Stimulated activated CD8-positive, alpha-beta memory T cell treated with anti-CD3 and anti-CD28 coated beads, Interleukin-7, amount 100 ng/mL, for 4 hours (primary cell): ENCODE measurements around the gene POU2F1.

Experiments used
- DNase-seq, 2 donors: peaks; one replicate each; pipeline ENCODE4 v3.0.0-alpha.2; 2020; ENCODE audit warnings: low read depth in 2 of 2

Gene POU2F1

DNA sequence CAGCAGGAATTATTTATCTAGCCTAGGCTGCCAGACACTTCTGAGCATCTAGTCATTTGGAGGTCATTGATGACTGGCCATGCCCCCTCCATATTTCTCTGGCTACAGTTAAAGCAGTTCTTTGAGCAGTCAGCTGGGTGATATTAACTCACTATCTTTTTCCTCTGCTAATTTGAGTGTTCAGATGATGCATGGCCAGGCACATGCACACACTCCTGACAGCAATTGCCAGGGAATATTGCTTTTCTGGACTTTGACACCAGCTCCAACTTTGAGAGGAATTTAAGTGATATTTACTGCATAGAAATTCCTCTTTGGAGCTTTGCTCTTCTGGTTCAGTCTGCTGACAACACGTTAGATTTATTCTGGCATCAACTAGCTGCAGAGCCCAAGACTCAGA is 245.1 kb downstream of the POU2F1 start:
- DNase-seq = no peak

DNA sequence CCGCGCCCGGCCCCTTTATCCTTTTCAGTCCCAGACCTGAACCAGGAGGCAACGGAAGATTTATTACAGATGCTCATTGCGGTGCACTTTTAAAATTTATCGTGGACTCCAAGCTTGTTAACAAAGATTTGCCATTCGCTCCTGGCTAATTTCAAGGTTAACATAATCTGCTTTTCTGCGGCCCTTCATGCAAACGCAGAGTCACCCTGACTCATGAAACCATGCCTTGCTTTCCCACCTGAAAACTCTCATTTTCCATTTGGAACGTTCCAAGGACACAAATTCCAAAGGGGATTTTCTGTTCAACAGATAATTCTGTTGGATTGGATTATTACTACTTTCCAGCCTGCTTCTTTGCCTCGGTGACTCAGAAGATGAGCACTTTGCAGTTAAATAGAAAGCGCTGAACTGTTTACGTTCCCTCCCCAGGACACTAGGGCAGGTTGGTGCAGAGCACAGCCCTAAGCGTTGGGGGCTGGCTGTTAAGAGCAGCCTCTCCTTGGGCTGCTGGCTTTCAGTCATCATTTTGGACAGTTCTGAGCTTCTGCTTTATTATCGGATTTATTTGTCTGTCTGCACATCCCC is 246.5 kb downstream of the POU2F1 start:
- no peak for DNase-seq

DNA sequence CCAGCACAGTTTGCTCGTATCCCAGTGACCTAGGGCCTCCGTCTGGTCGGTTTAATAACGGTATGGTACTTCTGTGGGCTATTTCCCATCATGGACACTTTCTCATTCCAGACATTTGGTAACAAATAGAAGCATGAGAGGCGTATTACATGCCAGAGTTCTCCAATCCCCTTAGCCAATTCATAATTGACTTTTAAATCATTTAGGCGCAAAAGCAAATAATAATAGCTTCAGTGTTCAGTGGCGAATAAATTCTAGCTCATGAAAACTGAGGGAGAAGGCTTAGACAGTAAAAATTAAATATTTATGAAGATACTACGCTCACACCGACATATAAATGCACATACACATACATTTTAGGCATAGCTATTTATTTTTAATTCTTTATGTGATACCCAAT is 247.1 kb downstream of the POU2F1 start:
- no peak for DNase-seq

GRCh38 chr1:167469280-167469965 is 248.7 kb downstream of the POU2F1 start:
- DNase-seq = no peak

GRCh38 chr1:167471568-167471967 is 250.9 kb downstream of the POU2F1 start:
- DNase-seq = no peak

DNA sequence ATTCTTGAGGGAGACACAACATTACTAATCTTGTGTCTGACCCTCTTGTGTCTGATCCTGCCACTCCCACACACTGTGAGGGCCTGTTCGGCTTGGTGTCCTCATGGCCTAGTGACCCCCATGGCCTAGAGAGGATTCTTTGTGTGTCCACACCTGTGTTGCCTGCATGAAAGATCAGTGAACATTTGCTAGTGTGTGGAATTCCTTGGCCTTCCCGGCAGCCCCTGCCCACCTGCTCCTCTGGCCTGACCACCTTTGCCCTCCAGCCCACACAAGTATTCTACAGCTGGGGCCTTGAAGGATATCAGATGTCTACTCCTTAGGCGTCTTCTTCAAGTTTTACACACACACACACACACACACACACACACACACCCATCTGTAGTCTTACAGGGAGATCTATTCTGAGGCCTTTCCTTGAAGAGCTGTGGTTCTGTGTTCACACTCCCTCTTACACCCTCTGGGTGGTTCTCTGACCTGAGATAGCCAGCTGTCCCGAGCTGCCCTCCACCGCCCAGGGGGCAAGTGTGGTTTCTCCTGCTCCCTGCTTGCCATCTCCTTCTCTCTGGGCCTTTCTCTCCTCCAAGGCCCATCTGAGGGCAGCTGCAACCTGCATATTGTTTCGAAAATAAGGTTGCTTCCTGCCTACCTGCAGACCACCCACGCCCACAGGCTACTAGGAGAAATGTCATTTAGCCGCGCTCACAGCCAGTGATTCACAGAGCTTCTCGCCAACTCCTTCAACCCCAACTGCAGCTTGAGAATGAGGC is 252.3 kb downstream of the POU2F1 start:
- DNase-seq = no peak

DNA sequence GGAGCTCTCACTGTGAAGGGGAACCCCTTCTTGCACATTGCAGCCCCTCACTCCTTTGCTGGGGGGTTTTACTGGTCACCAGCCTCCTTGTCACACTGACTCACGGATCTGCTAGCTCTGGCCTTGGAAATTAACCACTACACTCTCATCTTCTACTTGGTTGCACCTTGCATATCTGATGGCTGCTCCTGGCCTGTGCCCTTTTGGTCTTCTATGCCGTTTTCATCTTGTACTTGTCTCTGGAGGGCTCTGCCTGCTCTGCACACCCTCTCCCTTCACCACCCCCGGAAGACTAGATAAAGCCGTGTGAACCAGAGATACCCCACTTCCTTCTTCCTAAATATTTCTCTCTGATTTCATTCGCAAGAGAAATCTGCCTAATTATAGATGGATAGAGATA is 253.1 kb downstream of the POU2F1 start:
- no peak for DNase-seq

- peak in 1 of 2 donors; percentile 41 for DNase-seq
Observed at GRCh38 chr1:167474191-167474641, 253.5 kb downstream of the POU2F1 start.

DNA sequence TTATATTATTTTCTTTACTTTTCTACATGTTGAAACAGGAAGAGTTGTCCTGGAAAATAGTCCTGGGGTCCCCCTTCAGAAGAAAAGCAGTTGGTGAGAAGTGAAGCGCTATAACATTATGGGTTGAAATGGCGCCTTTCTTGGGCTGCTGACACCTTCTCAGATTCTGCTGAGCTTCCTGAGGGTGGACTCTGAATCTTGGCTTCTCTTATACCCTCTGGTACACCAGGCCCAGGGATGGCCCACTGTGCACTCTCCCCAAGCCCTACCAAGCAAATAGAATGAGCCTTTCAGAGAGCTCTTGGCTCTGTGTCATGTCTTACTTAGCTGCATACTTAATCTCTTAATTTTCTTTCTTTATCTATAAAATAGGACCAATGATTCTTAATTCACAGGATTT is 255.4 kb downstream of the POU2F1 start:
- DNase-seq = no peak
